Endothelial cell of umbilical vein (primary cell): ENCODE measurements around the gene LOXHD1. TPM values are rescaled to one million over a fixed set of nuclear protein-coding genes. Genes with fewer than 3 reads are reported as not detected.

Experiments used
- BruUV-seq: library from RNA; stranded (reverse); fragments of 400-500 nt; replicated peaks from 2 replicates; lab custom pipeline; 2021; lab: Mats Ljungman, UMichigan
- CTCF ChIA-PET: fragments of 300-600, 350-600 bp; sonication (Branson Sonifier 250); formaldehyde crosslinking; loops from one replicate; lab custom pipeline; 2021; ENCODE audit warnings: antibody characterized with exemption, inconsistent platforms; lab: Charles Lee
- POLR2A ChIA-PET: fragments of 300-600, 350-600 bp; sonication (Branson Sonifier 250); formaldehyde crosslinking; loops from one replicate; lab custom pipeline; 2021; ENCODE audit warnings: antibody characterized with exemption, inconsistent platforms; lab: Charles Lee
- DNase-seq: peaks from one replicate; pipeline ENCODE4 v3.0.0-alpha.2; 2011; ENCODE audit warnings: low read depth, low spot score
- FAIRE-seq: peaks from 2 replicates; lab custom pipeline; 2011; peaks lifted over from hg19 to GRCh38; lab: Jason Lieb, UNC
- H2AFZ ChIP-seq: 2 replicates; pipeline ENCODE4 v1.6.0; 2012; ENCODE audit warnings: low read depth, low read length, control low read depth, inconsistent platforms
- H3K27ac ChIP-seq: 2 replicates; pipeline ENCODE4 v1.5.1; 2011; ENCODE audit warnings: low read depth, mild to moderate bottlenecking, control low read depth, low read length, moderate library complexity; ENCODE audit not compliant: insufficient read depth
- H3K27me3 ChIP-seq, 2 experiments: 2 replicates each; pipeline versions ENCODE4 v1.6.0 to v1.6.1; 2011; ENCODE audit warnings: low read length in 2 of 2, mixed read lengths in 1 of 2; ENCODE audit not compliant: control insufficient read depth in 2 of 2, insufficient read depth in 2 of 2
- H3K36me3 ChIP-seq, 2 experiments: 2 replicates in 1 of 2; 3 replicates in 1 of 2; pipeline ENCODE4 v1.5.1; 2011; ENCODE audit warnings: low read length in 2 of 2, mild to moderate bottlenecking in 1 of 2, moderate library complexity in 1 of 2; ENCODE audit not compliant: control insufficient read depth in 2 of 2, insufficient read depth in 2 of 2; ENCODE audit errors: extremely low read depth in 1 of 2
- H3K4me1 ChIP-seq: 3 replicates; pipeline ENCODE4 v1.5.1; 2011; ENCODE audit warnings: mild to moderate bottlenecking, low read length; ENCODE audit not compliant: control insufficient read depth, insufficient read depth; ENCODE audit errors: extremely low read depth
- H3K4me2 ChIP-seq: 2 replicates; pipeline ENCODE4 v1.6.1; 2011; ENCODE audit warnings: low read length, control low read depth, mixed read lengths; ENCODE audit not compliant: insufficient read depth
- H3K4me3 ChIP-seq, 3 experiments: fragments of 200-600 bp in 1 of 3; sonication (generic), shearing (Covaris generic) in 1 of 3; replicated peaks in 1 of 3; 2 replicates each; pipeline ENCODE4 v1.5.1; 2011 to 2016; ENCODE audit warnings: control low read depth in 3 of 3, low read length in 3 of 3, mild to moderate bottlenecking in 2 of 3, inconsistent platforms in 1 of 3, low read depth in 1 of 3, moderate library complexity in 1 of 3; ENCODE audit not compliant: insufficient read depth in 1 of 3
- H3K79me2 ChIP-seq: 2 replicates; pipeline ENCODE4 v1.6.0; 2012; ENCODE audit warnings: low read length, inconsistent platforms; ENCODE audit not compliant: control insufficient read depth, insufficient read depth
- H3K9ac ChIP-seq: replicated peaks from 2 replicates; pipeline ENCODE3; 2011; ENCODE audit warnings: low read length, control low read depth; ENCODE audit not compliant: insufficient read depth; ENCODE audit errors: extremely low read depth
- H3K9me1 ChIP-seq: replicated peaks from 3 replicates; pipeline ENCODE4 v1.6.0; 2011; ENCODE audit warnings: mild to moderate bottlenecking, low read length; ENCODE audit not compliant: control insufficient read depth, insufficient read depth; ENCODE audit errors: extremely low read depth
- H3K9me3 ChIP-seq: replicated peaks from 2 replicates; pipeline ENCODE4 v1.5.1; 2012; ENCODE audit warnings: low read length, inconsistent platforms; ENCODE audit not compliant: control insufficient read depth, insufficient read depth
- H4K20me1 ChIP-seq: replicated peaks from 2 replicates; pipeline ENCODE3; 2011; ENCODE audit warnings: mild to moderate bottlenecking, low read length; ENCODE audit not compliant: control insufficient read depth, insufficient read depth; ENCODE audit errors: extremely low read depth
- EZH2 ChIP-seq: IDR thresholded peaks from 2 replicates; pipeline ENCODE4 v1.6.1; 2012; ENCODE audit warnings: borderline replicate concordance, low read depth, mild to moderate bottlenecking, moderate library complexity, low read length, inconsistent platforms; ENCODE audit not compliant: severe bottlenecking
- GATA2 ChIP-seq: IDR thresholded peaks from 2 replicates; pipeline ENCODE4 v1.7.0; 2011; ENCODE audit warnings: low read depth, mild to moderate bottlenecking, moderate library complexity, mixed read lengths, low read length; ENCODE audit not compliant: insufficient read length, insufficient read depth
- MYC ChIP-seq: IDR thresholded peaks from one replicate; pipeline ENCODE4 v1.6.1; 2011; ENCODE audit warnings: mild to moderate bottlenecking, low read depth, low read length
- POLR2A ChIP-seq: IDR thresholded peaks from 2 replicates; pipeline ENCODE4 v1.6.1; 2012; ENCODE audit warnings: low read depth, mild to moderate bottlenecking, control low read depth, low read length
- dilution Hi-C: fragments of 300-500 bp; cut with MboI; formaldehyde crosslinking; loops from one replicate; pipeline ENCODE4 v1.15.0; 2019; ENCODE audit warnings: low sequenced_read_pairs; ENCODE audit not compliant: extremely low pct_ligation_motif_present
- intact Hi-C: fragments of 100-400 bp; cut with micrococcal nuclease; formaldehyde crosslinking; loops from one replicate; pipeline ENCODE4 v1.10.0; 2022
- polyA plus RNA-seq, 4 experiments: library from polyadenylated mRNA; depleted of rRNA in 3 of 4; stranded (reverse) in 3 of 4; unstranded in 1 of 4; fragments of >200 nt; gene quantifications; 2 replicates each; pipeline versions ENCODE4 v1.2.1 to v1.2.3, GENCODE V29; 2011 to 2012; ENCODE audit warnings: missing spikeins in 1 of 4
- total RNA-seq: library from RNA; stranded (reverse); gene quantifications from 2 replicates; pipeline ENCODE4 v1.2.3, GENCODE V29; 2021
- TF ChIP-seq, protein P1 (sequence below): IDR thresholded peaks from 2 replicates; pipeline ENCODE4 v1.6.1; 2011; ENCODE audit not compliant: insufficient read depth, insufficient read length
- TF ChIP-seq, protein P2 (sequence below), 2 donors: IDR thresholded peaks; 1 replicate in 1 of 2; 2 replicates in 1 of 2; pipeline ENCODE4 v1.5.1; 2011; ENCODE audit warnings: low read length in 2 of 2, mild to moderate bottlenecking in 2 of 2, moderate library complexity in 2 of 2, control low read depth in 1 of 2, inconsistent platforms in 1 of 2, low read depth in 1 of 2; ENCODE audit not compliant: insufficient read depth in 1 of 2; ENCODE audit errors: extremely low read depth in 1 of 2

The LOXHD1 gene
- total and polyA plus RNA-seq, 2 donors (not counting 3 experiments of a cell fraction or from before 2014, with no cell fraction given) = not detected

DNA sequence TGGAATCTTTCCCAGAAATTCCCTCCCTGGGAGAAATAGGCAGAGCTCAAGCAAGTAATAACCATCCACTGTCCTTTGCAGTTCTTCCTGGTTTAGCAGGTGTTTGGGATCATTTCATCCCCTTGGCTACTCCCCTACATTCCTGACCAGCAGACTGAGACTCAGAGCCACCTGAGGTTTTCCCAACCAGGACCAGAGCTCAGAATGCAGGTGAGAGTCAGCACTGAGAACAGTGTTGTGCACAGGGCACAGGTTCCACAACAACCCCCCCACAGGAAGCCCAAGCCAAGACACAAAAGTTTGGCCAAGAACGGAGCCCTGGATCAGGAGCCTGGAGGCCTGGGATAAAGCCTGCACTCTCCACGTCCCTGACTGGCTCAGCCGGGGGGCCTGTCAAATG lies 21.0 kb upstream of the LOXHD1 start:
- Histone ChIP-seq H3K9me1 (no peaks in the 10 kb centered on the region), H3K9ac (no peak overlapping the region), H3K79me2 (no peaks in the 10 kb centered on the region), H3K36me3 (no peaks in the 10 kb centered on the region), H3K4me3 (no peak overlapping the region), H2AFZ (no peak overlapping the region), H3K9me3 (no peaks in the 10 kb centered on the region), H4K20me1 (no peaks in the 10 kb centered on the region), H3K4me2 (no peak overlapping the region), H3K27me3 (no peaks in the 10 kb centered on the region), H3K27ac (no peak overlapping the region), H3K4me1 (peaks cover 8% of the 10 kb centered on the region)
- dilution Hi-C loops = no loop called here
- CTCF ChIA-PET = no interaction called here
- no TSS peak for BruUV-seq
- no peak for FAIRE-seq
- POLR2A ChIA-PET = no interaction called here
- no peak for DNase-seq
- TF ChIP-seq, protein P1, sequence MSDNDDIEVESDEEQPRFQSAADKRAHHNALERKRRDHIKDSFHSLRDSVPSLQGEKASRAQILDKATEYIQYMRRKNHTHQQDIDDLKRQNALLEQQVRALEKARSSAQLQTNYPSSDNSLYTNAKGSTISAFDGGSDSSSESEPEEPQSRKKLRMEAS = no peak
- TF ChIP-seq EZH2 (no peak), POLR2A (no peak), GATA2 (no peak)
- TF ChIP-seq, protein P2, sequence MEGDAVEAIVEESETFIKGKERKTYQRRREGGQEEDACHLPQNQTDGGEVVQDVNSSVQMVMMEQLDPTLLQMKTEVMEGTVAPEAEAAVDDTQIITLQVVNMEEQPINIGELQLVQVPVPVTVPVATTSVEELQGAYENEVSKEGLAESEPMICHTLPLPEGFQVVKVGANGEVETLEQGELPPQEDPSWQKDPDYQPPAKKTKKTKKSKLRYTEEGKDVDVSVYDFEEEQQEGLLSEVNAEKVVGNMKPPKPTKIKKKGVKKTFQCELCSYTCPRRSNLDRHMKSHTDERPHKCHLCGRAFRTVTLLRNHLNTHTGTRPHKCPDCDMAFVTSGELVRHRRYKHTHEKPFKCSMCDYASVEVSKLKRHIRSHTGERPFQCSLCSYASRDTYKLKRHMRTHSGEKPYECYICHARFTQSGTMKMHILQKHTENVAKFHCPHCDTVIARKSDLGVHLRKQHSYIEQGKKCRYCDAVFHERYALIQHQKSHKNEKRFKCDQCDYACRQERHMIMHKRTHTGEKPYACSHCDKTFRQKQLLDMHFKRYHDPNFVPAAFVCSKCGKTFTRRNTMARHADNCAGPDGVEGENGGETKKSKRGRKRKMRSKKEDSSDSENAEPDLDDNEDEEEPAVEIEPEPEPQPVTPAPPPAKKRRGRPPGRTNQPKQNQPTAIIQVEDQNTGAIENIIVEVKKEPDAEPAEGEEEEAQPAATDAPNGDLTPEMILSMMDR (IDR thresholded peaks at IDR 0.05; ENCODE audit: extremely low read depth in 1 of 2, insufficient read depth in 1 of 2, low read depth in 1 of 2, low read length in 2 of 2) = no peak
- intact Hi-C loops = no loop called here

- Histone ChIP-seq H3K4me1 (peaks cover 8% of the 10 kb centered on the region), H3K9me3 (no peaks in the 10 kb centered on the region), H3K27ac (no peak overlapping the region), H3K36me3 (no peaks in the 10 kb centered on the region), H3K27me3 (no peaks in the 10 kb centered on the region), H3K79me2 (no peaks in the 10 kb centered on the region), H4K20me1 (no peaks in the 10 kb centered on the region), H3K4me3 (no peak overlapping the region), H2AFZ (no peak overlapping the region), H3K4me2 (no peak overlapping the region), H3K9me1 (no peaks in the 10 kb centered on the region), H3K9ac (no peak overlapping the region)
- no TSS peak for BruUV-seq
- intact Hi-C loops (loop anchor here (2.0 kb wide), 1 partner anchor 41 kb away; no protein-coding TSS in a partner anchor), dilution Hi-C loops (no loop called here)
- TF ChIP-seq GATA2 (no peak), EZH2 (no peak), MYC (no peak)
- TF ChIP-seq, protein P2 (IDR thresholded peaks at IDR 0.05; ENCODE audit: extremely low read depth in 1 of 2, insufficient read depth in 1 of 2, low read depth in 1 of 2, low read length in 2 of 2) = peak in 1 of 2 donors; percentile 11
- ChIA-PET POLR2A (no interaction called here), CTCF (no interaction called here)
- no peak for DNase-seq
- no peak for FAIRE-seq
These were observed 20.6 kb upstream of the LOXHD1 start for GRCh38 chr18:46677611-46678010.
